OCI-LY1 (cell line): ENCODE results near the gene RENBP.

Source experiments
- H2AFZ ChIP-seq: fragments of 200-600 bp; sonication (generic), shearing (Covaris generic); 2 replicates; pipeline ENCODE4 v1.6.0; 2014; ENCODE audit warnings: antibody characterized with exemption, mild to moderate bottlenecking, low read length
- H3F3A ChIP-seq: fragments of 200-600 bp; sonication (generic), shearing (Covaris generic); 2 replicates; pipeline ENCODE4 v1.6.0; 2014; ENCODE audit warnings: mild to moderate bottlenecking, antibody characterized with exemption, low read length, moderate library complexity; ENCODE audit not compliant: insufficient read depth
- H3K27ac ChIP-seq: fragments of 200-600 bp; sonication (generic); 2 replicates; pipeline ENCODE4 v1.5.1; 2014; ENCODE audit warnings: low read length, mixed run types, mild to moderate bottlenecking, low read depth; ENCODE audit not compliant: poor library complexity, severe bottlenecking
- H3K27me3 ChIP-seq: fragments of 200-600 bp; sonication (generic); 2 replicates; pipeline ENCODE4 v1.6.0; 2014; ENCODE audit warnings: antibody characterized with exemption, mild to moderate bottlenecking, low read length, moderate library complexity; ENCODE audit not compliant: insufficient read depth
- H3K36me3 ChIP-seq: fragments of 200-600 bp; sonication (generic); 2 replicates; pipeline ENCODE4 v1.6.1; 2014; ENCODE audit warnings: mild to moderate bottlenecking, antibody characterized with exemption, low read length, moderate library complexity, mixed read lengths; ENCODE audit not compliant: insufficient read depth
- H3K4me1 ChIP-seq: fragments of 200-600 bp; sonication (generic); 2 replicates; pipeline ENCODE4 v1.5.1; 2014; ENCODE audit warnings: mild to moderate bottlenecking, low read length, moderate library complexity; ENCODE audit not compliant: insufficient read depth, severe bottlenecking
- H3K4me2 ChIP-seq: fragments of 200-600 bp; sonication (generic), shearing (Covaris generic); 2 replicates; pipeline ENCODE4 v1.6.1; 2014; ENCODE audit warnings: low read length
- H3K4me3 ChIP-seq: fragments of 200-600 bp; sonication (generic); 2 replicates; pipeline ENCODE4 v1.5.1; 2014; ENCODE audit warnings: low read length, low read depth, mild to moderate bottlenecking, mixed read lengths; ENCODE audit not compliant: poor library complexity, severe bottlenecking
- H3K79me2 ChIP-seq: fragments of 200-600 bp; shearing (Covaris generic); 2 replicates; pipeline ENCODE4 v1.6.1; 2016; ENCODE audit warnings: mixed run types, low read length, mixed read lengths; ENCODE audit not compliant: insufficient read depth
- H3K9ac ChIP-seq: fragments of 200-600 bp; sonication (generic), shearing (Covaris generic); 2 replicates; pipeline ENCODE4 v1.6.1; 2014; ENCODE audit warnings: mild to moderate bottlenecking, low read length, mixed read lengths
- H3K9me2 ChIP-seq: fragments of 200-600 bp; sonication (generic), shearing (Covaris generic); 2 replicates; pipeline ENCODE4 v1.6.1; 2014; ENCODE audit warnings: low read depth, mild to moderate bottlenecking, low read length, mixed read lengths
- H3K9me3 ChIP-seq: fragments of 200-600 bp; shearing (Covaris generic); 2 replicates; pipeline ENCODE4 v1.6.1; 2014; ENCODE audit warnings: low read length, mixed read lengths
- H4K20me1 ChIP-seq: fragments of 200-600 bp; sonication (generic), shearing (Covaris generic); 2 replicates; pipeline ENCODE4 v1.6.0; 2016; ENCODE audit warnings: mild to moderate bottlenecking, low read length; ENCODE audit not compliant: insufficient read depth
- CTCF ChIP-seq: fragments of 200-600 bp; sonication (generic), shearing (Covaris generic); IDR thresholded peaks from 2 replicates; pipeline ENCODE4 v1.5.1; 2017; ENCODE audit warnings: mild to moderate bottlenecking, antibody characterized with exemption, low read length, moderate library complexity, mixed read lengths
- EZH2 ChIP-seq: fragments of 200-600 bp; sonication (generic), shearing (Covaris generic); IDR thresholded peaks from 2 replicates; pipeline ENCODE4 v1.8.0; 2017; ENCODE audit warnings: borderline replicate concordance, mixed run types, mild to moderate bottlenecking, antibody characterized with exemption, low read length, moderate library complexity, mixed read lengths

RENBP gene

DNA sequence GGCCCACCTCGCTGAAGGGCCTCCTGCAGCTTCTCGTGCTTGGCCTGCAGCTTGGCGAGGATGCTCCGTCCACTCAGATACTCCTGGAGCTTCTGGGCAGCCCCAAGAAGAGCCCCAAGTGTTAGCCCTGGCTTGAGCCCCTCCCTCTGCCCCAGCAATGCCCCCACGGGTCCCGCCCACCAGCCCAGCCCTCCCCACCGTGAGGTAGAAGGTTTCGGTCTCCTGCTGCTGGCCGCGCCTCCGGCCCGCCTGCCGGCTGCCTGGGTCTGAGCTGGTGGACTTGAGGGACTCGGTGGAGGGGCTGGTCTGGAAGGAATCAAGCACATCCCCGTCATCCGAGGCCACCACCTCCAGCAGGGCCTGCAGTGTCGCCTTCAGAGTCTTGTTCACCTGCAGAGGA lies 31.2 kb downstream of the RENBP start:
- H3K4me1 ChIP-seq = no peaks in the 10 kb centered on the region
- no peak overlapping the region for H3K27ac ChIP-seq
- H3K9me3 ChIP-seq = no peaks in the 10 kb centered on the region
- H3K4me3 ChIP-seq = no peak overlapping the region
- H3K79me2 ChIP-seq = no peaks in the 10 kb centered on the region
- no peaks in the 10 kb centered on the region for H4K20me1 ChIP-seq
- no peaks in the 10 kb centered on the region for H3K27me3 ChIP-seq
- no peak overlapping the region for H3K9ac ChIP-seq
- H3K36me3 ChIP-seq = peaks cover 43% of the 10 kb centered on the region
- no peak for TF ChIP-seq CTCF
- no peak for TF ChIP-seq EZH2
- H3K9me2 ChIP-seq = no peaks in the 10 kb centered on the region
- H2AFZ ChIP-seq = no peak overlapping the region
- H3F3A ChIP-seq = no peaks in the 10 kb centered on the region
- H3K4me2 ChIP-seq = no peak overlapping the region

DNA sequence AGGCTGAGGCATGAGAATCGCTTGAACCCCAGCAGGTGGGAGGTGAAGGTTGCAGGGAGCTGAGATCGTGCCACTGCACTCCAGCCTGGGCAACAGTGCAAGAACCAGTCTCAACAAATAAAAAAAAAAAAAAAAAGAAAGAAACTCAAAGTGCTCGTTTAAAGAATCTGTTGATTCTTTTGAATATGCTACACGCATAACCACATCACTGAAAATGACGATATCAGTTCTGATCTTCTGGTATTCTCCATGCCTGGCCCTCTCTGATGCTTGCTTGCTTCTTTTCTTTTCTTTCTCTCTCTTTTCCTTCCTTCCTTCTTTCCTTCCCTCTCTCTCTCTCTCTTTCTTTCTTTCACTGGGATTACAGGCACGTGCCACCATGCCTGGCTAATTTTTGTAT lies 32.6 kb downstream of the RENBP start:
- Histone ChIP-seq H2AFZ (no peak overlapping the region), H3K9me3 (no peaks in the 10 kb centered on the region), H3K79me2 (no peaks in the 10 kb centered on the region), H3K27ac (no peak overlapping the region), H3K9ac (no peak overlapping the region), H3K4me1 (no peaks in the 10 kb centered on the region), H4K20me1 (no peaks in the 10 kb centered on the region), H3K4me3 (no peak overlapping the region), H3K9me2 (no peaks in the 10 kb centered on the region), H3K36me3 (peaks cover 37% of the 10 kb centered on the region), H3F3A (no peaks in the 10 kb centered on the region), H3K27me3 (no peaks in the 10 kb centered on the region), H3K4me2 (no peak overlapping the region)
- TF ChIP-seq EZH2 (no peak), CTCF (no peak)

DNA sequence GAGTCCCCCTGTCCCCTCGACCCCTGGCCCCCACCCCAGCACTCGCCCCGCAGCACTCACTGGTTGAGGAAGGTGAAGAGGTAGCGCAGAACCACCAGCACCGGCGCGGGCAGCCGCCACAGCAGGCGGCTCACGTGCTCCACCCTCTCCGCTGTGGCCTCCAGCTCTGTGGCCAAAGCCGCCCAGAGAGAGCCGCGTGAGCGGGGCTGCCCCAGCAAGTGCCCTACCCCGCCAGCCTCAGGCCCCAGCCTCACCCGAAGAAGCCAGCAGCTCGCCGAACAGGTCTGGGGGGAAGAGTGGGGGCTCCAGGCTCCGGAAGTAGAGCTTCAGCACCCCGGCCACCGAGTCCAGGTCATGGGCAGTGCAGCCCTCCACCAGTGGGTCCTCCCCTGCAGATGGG lies 34.0 kb downstream of the RENBP start:
- Histone ChIP-seq H2AFZ (no peak overlapping the region), H3F3A (no peaks in the 10 kb centered on the region), H3K79me2 (no peaks in the 10 kb centered on the region), H3K9me2 (no peaks in the 10 kb centered on the region), H4K20me1 (no peaks in the 10 kb centered on the region), H3K4me1 (no peaks in the 10 kb centered on the region), H3K4me3 (no peak overlapping the region), H3K4me2 (no peak overlapping the region), H3K27ac (no peak overlapping the region), H3K27me3 (no peaks in the 10 kb centered on the region), H3K9ac (no peak overlapping the region), H3K36me3 (peaks cover 27% of the 10 kb centered on the region), H3K9me3 (no peaks in the 10 kb centered on the region)
- TF ChIP-seq EZH2 (no peak), CTCF (no peak)
